ENCODE results near the gene RALGPS2. TPM values are rescaled to one million over a fixed set of nuclear protein-coding genes. Genes with fewer than 3 reads are reported as not detected.

The RALGPS2 gene
- total and polyA plus RNA-seq, 2 donors: 6.4 to 17.8 TPM

- H3K36me3 ChIP-seq (ENCODE audit: control insufficient read depth in 2 of 2, insufficient read depth in 2 of 2, low read length in 1 of 2): no peaks in the 10 kb centered on the region
- no peak overlapping the region for H3K27ac ChIP-seq (ENCODE audit: low read depth in 1 of 2, low read length in 1 of 2)
- no peaks in the 10 kb centered on the region for H3K4me1 ChIP-seq (ENCODE audit: control insufficient read depth in 2 of 2, insufficient read depth in 2 of 2, low read length in 2 of 2)
- 95% methylated on average over 2 of the region's 2 CpGs for WGBS
- no peak for DNase-seq (ENCODE audit: low read depth in 6 of 9, low spot score in 9 of 9)
- no peaks in the 10 kb centered on the region for H3K9me3 ChIP-seq (ENCODE audit: control insufficient read depth in 2 of 2, insufficient read depth in 1 of 2, low read length in 1 of 2)
- H3K27me3 ChIP-seq (ENCODE audit: control insufficient read depth in 2 of 2, insufficient read depth in 1 of 2, low read length in 1 of 2): no peaks in the 10 kb centered on the region
- no peak overlapping the region for H3K4me3 ChIP-seq (ENCODE audit: low read length in 2 of 2)
These were observed 36.8 kb upstream of the RALGPS2 start for GRCh38 chr1:178688244-178688643.

GRCh38 chr1:178689769-178690168 lies 35.3 kb upstream of the RALGPS2 start:
- Histone ChIP-seq H3K36me3 (ENCODE audit: control insufficient read depth in 2 of 2, insufficient read depth in 2 of 2, low read length in 1 of 2) (no peaks in the 10 kb centered on the region), H3K27ac (ENCODE audit: low read depth in 1 of 2, low read length in 1 of 2) (no peak overlapping the region), H3K27me3 (ENCODE audit: control insufficient read depth in 2 of 2, insufficient read depth in 1 of 2, low read length in 1 of 2) (no peaks in the 10 kb centered on the region), H3K4me1 (ENCODE audit: control insufficient read depth in 2 of 2, insufficient read depth in 2 of 2, low read length in 2 of 2) (no peaks in the 10 kb centered on the region), H3K4me3 (ENCODE audit: low read length in 2 of 2) (no peak overlapping the region), H3K9me3 (ENCODE audit: control insufficient read depth in 2 of 2, insufficient read depth in 1 of 2, low read length in 1 of 2) (no peaks in the 10 kb centered on the region)
- no peak for DNase-seq (ENCODE audit: low read depth in 6 of 9, low spot score in 9 of 9)
- WGBS: 86% methylated on average over 2 of the region's 2 CpGs

GRCh38 chr1:178690496-178690895 lies 34.5 kb upstream of the RALGPS2 start:
- DNase-seq (ENCODE audit: low read depth in 6 of 9, low spot score in 9 of 9): no peak

GRCh38 chr1:178692564-178693327 lies 32.3 kb upstream of the RALGPS2 start:
- H3K36me3 ChIP-seq (ENCODE audit: control insufficient read depth in 2 of 2, insufficient read depth in 2 of 2, low read length in 1 of 2): no peaks in the 10 kb centered on the region
- DNase-seq (ENCODE audit: low read depth in 6 of 9, low spot score in 9 of 9): no peak
- no peaks in the 10 kb centered on the region for H3K9me3 ChIP-seq (ENCODE audit: control insufficient read depth in 2 of 2, insufficient read depth in 1 of 2, low read length in 1 of 2)
- no peaks in the 10 kb centered on the region for H3K4me1 ChIP-seq (ENCODE audit: control insufficient read depth in 2 of 2, insufficient read depth in 2 of 2, low read length in 2 of 2)
- no peaks in the 10 kb centered on the region for H3K27me3 ChIP-seq (ENCODE audit: control insufficient read depth in 2 of 2, insufficient read depth in 1 of 2, low read length in 1 of 2)
- H3K4me3 ChIP-seq (ENCODE audit: low read length in 2 of 2): no peak overlapping the region
- H3K27ac ChIP-seq (ENCODE audit: low read depth in 1 of 2, low read length in 1 of 2): no peak overlapping the region
- 96% methylated on average over 5 of the region's 5 CpGs for whole genome bisulfite sequencing

More at GRCh38 chr1:178690496-178690895, 34.5 kb upstream of the RALGPS2 start:
- WGBS: 79% methylated on average over 5 of the region's 5 CpGs
- H3K27me3 ChIP-seq (ENCODE audit: control insufficient read depth in 2 of 2, insufficient read depth in 1 of 2, low read length in 1 of 2): no peaks in the 10 kb centered on the region
- H3K4me1 ChIP-seq (ENCODE audit: control insufficient read depth in 2 of 2, insufficient read depth in 2 of 2, low read length in 2 of 2): no peaks in the 10 kb centered on the region
- H3K27ac ChIP-seq (ENCODE audit: low read depth in 1 of 2, low read length in 1 of 2): no peak overlapping the region
- H3K9me3 ChIP-seq (ENCODE audit: control insufficient read depth in 2 of 2, insufficient read depth in 1 of 2, low read length in 1 of 2): no peaks in the 10 kb centered on the region
- H3K4me3 ChIP-seq (ENCODE audit: low read length in 2 of 2): no peak overlapping the region
- H3K36me3 ChIP-seq (ENCODE audit: control insufficient read depth in 2 of 2, insufficient read depth in 2 of 2, low read length in 1 of 2): no peaks in the 10 kb centered on the region

- H3K9me3 ChIP-seq (ENCODE audit: control insufficient read depth in 2 of 2, insufficient read depth in 1 of 2, low read length in 1 of 2): no peaks in the 10 kb centered on the region
- H3K27ac ChIP-seq (ENCODE audit: low read depth in 1 of 2, low read length in 1 of 2): no peak overlapping the region
These were observed 31.7 kb upstream of the RALGPS2 start for GRCh38 chr1:178693366-178693765.

GRCh38 chr1:178694923-178695525 lies 30.0 kb upstream of the RALGPS2 start:
- 96% methylated on average over 2 of the region's 2 CpGs for WGBS
- no peaks in the 10 kb centered on the region for H3K36me3 ChIP-seq (ENCODE audit: control insufficient read depth in 2 of 2, insufficient read depth in 2 of 2, low read length in 1 of 2)
- DNase-seq (ENCODE audit: low read depth in 6 of 9, low spot score in 9 of 9): no peak
- H3K9me3 ChIP-seq (ENCODE audit: control insufficient read depth in 2 of 2, insufficient read depth in 1 of 2, low read length in 1 of 2): no peaks in the 10 kb centered on the region
- H3K27me3 ChIP-seq (ENCODE audit: control insufficient read depth in 2 of 2, insufficient read depth in 1 of 2, low read length in 1 of 2): no peaks in the 10 kb centered on the region
- H3K27ac ChIP-seq (ENCODE audit: low read depth in 1 of 2, low read length in 1 of 2): no peak overlapping the region
- H3K4me3 ChIP-seq (ENCODE audit: low read length in 2 of 2): no peak overlapping the region
- no peaks in the 10 kb centered on the region for H3K4me1 ChIP-seq (ENCODE audit: control insufficient read depth in 2 of 2, insufficient read depth in 2 of 2, low read length in 2 of 2)

More at GRCh38 chr1:178693366-178693765, 31.7 kb upstream of the RALGPS2 start:
- Histone ChIP-seq H3K4me3 (ENCODE audit: low read length in 2 of 2) (no peak overlapping the region), H3K36me3 (ENCODE audit: control insufficient read depth in 2 of 2, insufficient read depth in 2 of 2, low read length in 1 of 2) (no peaks in the 10 kb centered on the region), H3K27me3 (ENCODE audit: control insufficient read depth in 2 of 2, insufficient read depth in 1 of 2, low read length in 1 of 2) (no peaks in the 10 kb centered on the region), H3K4me1 (ENCODE audit: control insufficient read depth in 2 of 2, insufficient read depth in 2 of 2, low read length in 2 of 2) (no peaks in the 10 kb centered on the region)
- WGBS: 98% methylated on average over 2 of the region's 2 CpGs
- DNase-seq (ENCODE audit: low read depth in 6 of 9, low spot score in 9 of 9): no peak

GRCh38 chr1:178702146-178702545 lies 22.9 kb upstream of the RALGPS2 start:
- Histone ChIP-seq H3K4me3 (ENCODE audit: low read length in 2 of 2) (no peak overlapping the region), H3K27ac (ENCODE audit: low read depth in 1 of 2, low read length in 1 of 2) (no peak overlapping the region), H3K4me1 (ENCODE audit: control insufficient read depth in 2 of 2, insufficient read depth in 2 of 2, low read length in 2 of 2) (no peaks in the 10 kb centered on the region), H3K36me3 (ENCODE audit: control insufficient read depth in 2 of 2, insufficient read depth in 2 of 2, low read length in 1 of 2) (no peaks in the 10 kb centered on the region), H3K27me3 (ENCODE audit: control insufficient read depth in 2 of 2, insufficient read depth in 1 of 2, low read length in 1 of 2) (no peaks in the 10 kb centered on the region), H3K9me3 (ENCODE audit: control insufficient read depth in 2 of 2, insufficient read depth in 1 of 2, low read length in 1 of 2) (no peaks in the 10 kb centered on the region)
- WGBS: 90% methylated on average over 2 of the region's 2 CpGs
- no peak for DNase-seq (ENCODE audit: low read depth in 6 of 9, low spot score in 9 of 9)

- H3K4me3 ChIP-seq (ENCODE audit: low read length in 2 of 2): no peak overlapping the region
- no peaks in the 10 kb centered on the region for H3K27me3 ChIP-seq (ENCODE audit: control insufficient read depth in 2 of 2, insufficient read depth in 1 of 2, low read length in 1 of 2)
- no peaks in the 10 kb centered on the region for H3K36me3 ChIP-seq (ENCODE audit: control insufficient read depth in 2 of 2, insufficient read depth in 2 of 2, low read length in 1 of 2)
- H3K27ac ChIP-seq (ENCODE audit: low read depth in 1 of 2, low read length in 1 of 2): no peak overlapping the region
- no peaks in the 10 kb centered on the region for H3K4me1 ChIP-seq (ENCODE audit: control insufficient read depth in 2 of 2, insufficient read depth in 2 of 2, low read length in 2 of 2)
- H3K9me3 ChIP-seq (ENCODE audit: control insufficient read depth in 2 of 2, insufficient read depth in 1 of 2, low read length in 1 of 2): no peaks in the 10 kb centered on the region
- DNase-seq (ENCODE audit: low read depth in 6 of 9, low spot score in 9 of 9): no peak
- WGBS: 95% methylated on average over 1 of the region's 1 CpG
These were observed 20.2 kb upstream of the RALGPS2 start for GRCh38 chr1:178704833-178705232.

GRCh38 chr1:178706432-178706831 lies 18.6 kb upstream of the RALGPS2 start:
- no peak for DNase-seq (ENCODE audit: low read depth in 6 of 9, low spot score in 9 of 9)
- Histone ChIP-seq H3K4me3 (ENCODE audit: low read length in 2 of 2) (no peak overlapping the region), H3K4me1 (ENCODE audit: control insufficient read depth in 2 of 2, insufficient read depth in 2 of 2, low read length in 2 of 2) (no peaks in the 10 kb centered on the region), H3K27me3 (ENCODE audit: control insufficient read depth in 2 of 2, insufficient read depth in 1 of 2, low read length in 1 of 2) (no peaks in the 10 kb centered on the region), H3K9me3 (ENCODE audit: control insufficient read depth in 2 of 2, insufficient read depth in 1 of 2, low read length in 1 of 2) (no peaks in the 10 kb centered on the region), H3K27ac (ENCODE audit: low read depth in 1 of 2, low read length in 1 of 2) (no peak overlapping the region), H3K36me3 (ENCODE audit: control insufficient read depth in 2 of 2, insufficient read depth in 2 of 2, low read length in 1 of 2) (no peaks in the 10 kb centered on the region)
- WGBS: 89% methylated on average over 2 of the region's 2 CpGs

Measured in thymus (tissue), 11 donors.